Hepatocyte (in vitro differentiated cells): ENCODE results near the gene DTX1. TPM values are rescaled to one million over a fixed set of nuclear protein-coding genes. Genes with fewer than 3 reads are reported as not detected.

ENCODE experiments used
- DNase-seq: peaks from one replicate; pipeline ENCODE4 v3.0.0-alpha.2; 2016; ENCODE audit warnings: low spot score
- H2AFZ ChIP-seq: fragments of 200-600 bp; sonication (generic); 2 replicates; pipeline ENCODE4 v1.6.0; 2016; ENCODE audit warnings: antibody characterized with exemption, mild to moderate bottlenecking
- H3K27ac ChIP-seq: fragments of 200-600 bp; sonication (generic); 2 replicates; pipeline ENCODE4 v1.5.1; 2016; ENCODE audit warnings: mild to moderate bottlenecking
- H3K27me3 ChIP-seq: fragments of 200-600 bp; sonication (generic); 2 replicates; pipeline ENCODE4 v1.6.1; 2016
- H3K36me3 ChIP-seq: fragments of 200-600 bp; sonication (generic); replicated peaks from 2 replicates; pipeline ENCODE4 v1.5.1; 2016; ENCODE audit warnings: low read depth; ENCODE audit not compliant: insufficient read depth
- H3K4me1 ChIP-seq: fragments of 200-600 bp; sonication (generic); 2 replicates; pipeline ENCODE4 v1.5.1; 2016; ENCODE audit warnings: mild to moderate bottlenecking, moderate library complexity; ENCODE audit not compliant: insufficient read depth
- H3K4me2 ChIP-seq: fragments of 200-600 bp; sonication (generic); 2 replicates; pipeline ENCODE4 v1.6.0; 2016
- H3K4me3 ChIP-seq: fragments of 200-600 bp; sonication (generic); 2 replicates; pipeline ENCODE4 v1.5.1; 2016; ENCODE audit warnings: mild to moderate bottlenecking
- H3K79me2 ChIP-seq: fragments of 200-600 bp; sonication (generic); 2 replicates; pipeline ENCODE4 v1.6.0; 2017; ENCODE audit warnings: mild to moderate bottlenecking
- H3K9me2 ChIP-seq: fragments of 200-600 bp; sonication (generic); replicated peaks from 2 replicates; pipeline ENCODE4 v1.6.0; 2017; ENCODE audit warnings: mild to moderate bottlenecking; ENCODE audit not compliant: insufficient read depth
- H3K9me3 ChIP-seq: fragments of 200-600 bp; sonication (generic); 2 replicates; pipeline ENCODE4 v1.5.1; 2016; ENCODE audit warnings: low read depth, mild to moderate bottlenecking
- H4K20me1 ChIP-seq: fragments of 200-600 bp; sonication (generic); 2 replicates; pipeline ENCODE4 v1.6.0; 2016; ENCODE audit warnings: mild to moderate bottlenecking; ENCODE audit not compliant: insufficient read depth, poor library complexity, severe bottlenecking
- CTCF ChIP-seq: fragments of 200-600 bp; sonication (generic); IDR thresholded peaks from 2 replicates; pipeline ENCODE4 v1.5.1; 2016; ENCODE audit warnings: antibody characterized with exemption, mild to moderate bottlenecking; ENCODE audit not compliant: poor library complexity
- EZH2 ChIP-seq: fragments of 200-600 bp; sonication (generic); IDR thresholded peaks from 2 replicates; pipeline ENCODE4 v1.6.1; 2016; ENCODE audit warnings: antibody characterized with exemption, mild to moderate bottlenecking, borderline replicate concordance
- EZH2phosphoT487 ChIP-seq: fragments of 200-600 bp; sonication (generic); IDR thresholded peaks from one replicate; pipeline ENCODE4 v1.6.1; 2018; ENCODE audit warnings: antibody characterized with exemption, mild to moderate bottlenecking, low read depth, moderate library complexity; ENCODE audit not compliant: unreplicated experiment, severe bottlenecking
- WGBS: methylation state at CpG from one replicate; pipeline ENCODE4 v1.1.6; 2016; ENCODE audit warnings: low lambda C conversion rate; ENCODE audit errors: missing lambda C conversion rate; 5-methylcytosine and 5-hydroxymethylcytosine counted together
- polyA plus RNA-seq: library from polyadenylated mRNA; unstranded; fragments of >200 nt; fragmentation: Nextera tagmentation; extraction: Ambion mirVana; gene quantifications from 2 replicates; pipeline ENCODE4 v1.2.1, GENCODE V29; 2016
- total RNA-seq: library from RNA; depleted of rRNA; stranded (reverse); fragments of >200 nt; gene quantifications from 2 replicates; pipeline ENCODE4 v1.2.3, GENCODE V29; 2014

Gene DTX1
- total and polyA plus RNA-seq, 2 experiments from 2014 or later, result 0.47 to 2.3 TPM

GRCh38 chr12:113144806-113145205, 88.3 kb downstream of the DTX1 start:
- Histone ChIP-seq H2AFZ (no peak overlapping the region), H3K36me3 (no peaks in the 10 kb centered on the region)

GRCh38 chr12:113145720-113146551, 89.4 kb downstream of the DTX1 start:
- Histone ChIP-seq H3K79me2 (no peaks in the 10 kb centered on the region), H4K20me1 (no peaks in the 10 kb centered on the region), H3K27ac (no peak overlapping the region), H3K9me3 (no peaks in the 10 kb centered on the region), H3K4me3 (no peak overlapping the region), H2AFZ (no peak overlapping the region), H3K27me3 (no peaks in the 10 kb centered on the region), H3K4me1 (peaks cover 4% of the 10 kb centered on the region), H3K9me2 (no peaks in the 10 kb centered on the region), H3K36me3 (no peaks in the 10 kb centered on the region), H3K4me2 (no peak overlapping the region)
- WGBS, result 85% methylated on average over 12 of the region's 12 CpGs
- TF ChIP-seq EZH2phosphoT487, result no peak
- TF ChIP-seq CTCF, result no peak
- no peak for TF ChIP-seq EZH2
- no peak for DNase-seq

More at GRCh38 chr12:113144806-113145205, 88.3 kb downstream of the DTX1 start:
- Histone ChIP-seq H3K9me3 (no peaks in the 10 kb centered on the region), H3K4me2 (no peak overlapping the region), H3K9me2 (no peaks in the 10 kb centered on the region), H4K20me1 (no peaks in the 10 kb centered on the region), H3K79me2 (no peaks in the 10 kb centered on the region), H3K27me3 (no peaks in the 10 kb centered on the region), H3K27ac (no peak overlapping the region), H3K4me1 (peaks cover 4% of the 10 kb centered on the region), H3K4me3 (no peak overlapping the region)
- no peak for DNase-seq
- TF ChIP-seq EZH2phosphoT487 (no peak), CTCF (no peak), EZH2 (no peak)
- 92% methylated on average over 5 of the region's 5 CpGs for WGBS

- H3K9me3 ChIP-seq, result no peaks in the 10 kb centered on the region
- no peak overlapping the region for H3K27ac ChIP-seq
- TF ChIP-seq CTCF (no peak), EZH2phosphoT487 (no peak), EZH2 (no peak)
- H3K4me2 ChIP-seq, result no peak overlapping the region
- H3K4me1 ChIP-seq, result peaks cover 4% of the 10 kb centered on the region
- 82% methylated on average over 2 of the region's 2 CpGs for WGBS
- no peaks in the 10 kb centered on the region for H3K9me2 ChIP-seq
- no peak overlapping the region for H2AFZ ChIP-seq
- no peak overlapping the region for H3K4me3 ChIP-seq
- peaks cover 5% of the 10 kb centered on the region for H3K27me3 ChIP-seq
- H3K79me2 ChIP-seq, result no peaks in the 10 kb centered on the region
- H3K36me3 ChIP-seq, result no peaks in the 10 kb centered on the region
- no peaks in the 10 kb centered on the region for H4K20me1 ChIP-seq
- DNase-seq, result no peak
Observed at GRCh38 chr12:113146999-113147398, 90.5 kb downstream of the DTX1 start.

Other genes with a start within 250 kb of the DTX1 start
- gene OAS1, start 149.8 kb upstream of the DTX1 start, total RNA-seq, result 25.0 and 34.9 TPM in 2 replicates
- gene OAS1, start 149.8 kb upstream of the DTX1 start, polyA plus RNA-seq, result 18.6 and 24.2 TPM in 2 replicates
- gene OAS3, start 118.3 kb upstream of the DTX1 start, total RNA-seq, result 9.0 and 15.0 TPM in 2 replicates
- 5.5 and 6.6 TPM in 2 replicates for gene OAS3, start 118.3 kb upstream of the DTX1 start, polyA plus RNA-seq
- 0.44 and 0.50 TPM in 2 replicates for gene OAS2, start 78.2 kb upstream of the DTX1 start, total RNA-seq
- gene OAS2, start 78.2 kb upstream of the DTX1 start, polyA plus RNA-seq, result not detected in 2 replicates
- not detected in 2 replicates for gene RASAL1, start 79.0 kb downstream of the DTX1 start, total RNA-seq
- 0.22 and 0.74 TPM in 2 replicates for gene RASAL1, start 79.0 kb downstream of the DTX1 start, polyA plus RNA-seq
- gene CFAP73, start 93.0 kb downstream of the DTX1 start, total RNA-seq, result not detected in 2 replicates
- not detected in 2 replicates for gene CFAP73, start 93.0 kb downstream of the DTX1 start, polyA plus RNA-seq
- gene DDX54, start 128.7 kb downstream of the DTX1 start, total RNA-seq, result 32.3 and 52.6 TPM in 2 replicates
- 36.0 and 37.8 TPM in 2 replicates for gene DDX54, start 128.7 kb downstream of the DTX1 start, polyA plus RNA-seq
- 16.1 and 19.1 TPM in 2 replicates for gene RITA1, start 129.0 kb downstream of the DTX1 start, total RNA-seq
- 15.7 and 26.9 TPM in 2 replicates for gene RITA1, start 129.0 kb downstream of the DTX1 start, polyA plus RNA-seq
- 16.9 and 20.1 TPM in 2 replicates for gene TPCN1, start 164.7 kb downstream of the DTX1 start, total RNA-seq
- 31.3 and 32.1 TPM in 2 replicates for gene TPCN1, start 164.7 kb downstream of the DTX1 start, polyA plus RNA-seq